ENCODE measurements around the gene ABCA2. TPM values are rescaled to one million over a fixed set of nuclear protein-coding genes. Genes with fewer than 3 reads are reported as not detected.

ABCA2 gene
- total and polyA plus RNA-seq, 9 of the 15 experiments (the other 6 are each of a cell fraction or from before 2014, with no cell fraction given) = 0.69 to 16.3 (median 6.1) TPM; not detected in 2

- H3K4me1 ChIP-seq (replicated peaks in 1 of 2; ENCODE audit: control insufficient read depth in 2 of 2, insufficient read depth in 2 of 2, low read length in 2 of 2) = peaks cover 30 to 69% of the 10 kb centered on the region in 2 experiments
- peaks cover 18% of the 10 kb centered on the region for H3K79me2 ChIP-seq (ENCODE audit: control insufficient read depth, insufficient read depth, low read length)
- no peaks in the 10 kb centered on the region for H3K9me1 ChIP-seq (ENCODE audit: control insufficient read depth, insufficient read depth, low read length)
- H4K20me1 ChIP-seq (replicated peaks; ENCODE audit: control insufficient read depth, insufficient read depth, low read length) = no peaks in the 10 kb centered on the region
- no peaks in the 10 kb centered on the region for H3K27me3 ChIP-seq (ENCODE audit: control insufficient read depth in 2 of 2, insufficient read depth in 2 of 2, low read length in 2 of 2)
- H3K9ac ChIP-seq (ENCODE audit: insufficient read depth in 1 of 2, low read depth in 2 of 2, low read length in 2 of 2) = peak overlapping the region; percentile 79 to 97
- ATAC-seq (no peak), DNase-seq (ENCODE audit: extremely low read depth in 1 of 4, low spot score in 3 of 4) (no peak), FAIRE-seq (no peak)
- intact Hi-C loops (cut with micrococcal nuclease) (loop anchor here (5.0 kb wide), 1 partner anchor 46 kb away; the partner anchor contains the start of gene C8G), in situ Hi-C loops (cut with MboI) (no loop called here)
- BruUV-seq (replicated peaks) = no TSS peak
- H2AFZ ChIP-seq (ENCODE audit: low read depth, low read length) = peak overlapping the region; percentile 89; the same call in 1 of the 2 replicates
- ChIA-PET POLR2A (interaction anchor here (0.6 to 1.3 kb wide), 10 partner anchors 8 to 163 kb away, joined by 3 to 6 read pairs (median 4); no protein-coding TSS in a partner anchor), CTCF (ENCODE audit: low intra/inter-chr PET ratio) (no interaction called here)
- WGBS (ENCODE audit: insufficient coverage, low coverage, missing lambda C conversion rate) = 6% methylated on average over 17 of the region's 18 CpGs
- peaks cover 6% of the 10 kb centered on the region for H3K9me3 ChIP-seq (replicated peaks; ENCODE audit: control insufficient read depth, insufficient read depth, low read depth, low read length)
- H3K4me2 ChIP-seq (ENCODE audit: insufficient read depth, low read length) = peak overlapping the region; percentile 83
- H3K4me3 ChIP-seq = peak overlapping the region; percentile 87
- peak overlapping the region; percentile 89 for H3K27ac ChIP-seq (ENCODE audit: extremely low read depth, low read depth, low read length)
- H3K36me3 ChIP-seq (ENCODE audit: control insufficient read depth, insufficient read depth, low read length) = peaks cover 22% of the 10 kb centered on the region; the same call in 1 of the 3 replicates
- TF ChIP-seq ZNF140 (CRISPR knock-in tag; IDR thresholded peaks at IDR 0.05) (no peak), PCBP1 (IDR thresholded peaks at IDR 0.05; ENCODE audit: low read depth, low read length, poor library complexity, severe bottlenecking) (peak; percentile 12), KLF6 (CRISPR knock-in tag; IDR thresholded peaks at IDR 0.05; ENCODE audit: borderline replicate concordance) (no peak), ZNF263 (CRISPR knock-in tag; IDR thresholded peaks at IDR 0.05; ENCODE audit: borderline replicate concordance) (peak; percentile 91), TEAD1 (CRISPR knock-in tag; IDR thresholded peaks at IDR 0.05) (no peak), FIP1L1 (IDR thresholded peaks at IDR 0.05; ENCODE audit: low read depth, low read length, poor library complexity, severe bottlenecking) (peak; percentile 11), XRCC5 (IDR thresholded peaks at IDR 0.05; ENCODE audit: low read depth, low read length) (no peak), BRD9 (IDR thresholded peaks at IDR 0.05; ENCODE audit: low read depth, partially characterized antibody) (no peak), MTF1 (CRISPR knock-in tag; IDR thresholded peaks at IDR 0.05; ENCODE audit: borderline replicate concordance) (no peak), HLTF (IDR thresholded peaks at IDR 0.05) (no peak), KHSRP (IDR thresholded peaks at IDR 0.05) (no peak), POLR3A (IDR thresholded peaks at IDR 0.05; ENCODE audit: borderline replicate concordance, extremely low read depth, insufficient read depth, insufficient read length) (no peak), KDM1A (IDR thresholded peaks at IDR 0.05) (no peak), ZNF431 (CRISPR knock-in tag; IDR thresholded peaks at IDR 0.05) (peak; percentile 0; the same call in 1 of the 2 replicates)
- TF ChIP-seq, protein P1, sequence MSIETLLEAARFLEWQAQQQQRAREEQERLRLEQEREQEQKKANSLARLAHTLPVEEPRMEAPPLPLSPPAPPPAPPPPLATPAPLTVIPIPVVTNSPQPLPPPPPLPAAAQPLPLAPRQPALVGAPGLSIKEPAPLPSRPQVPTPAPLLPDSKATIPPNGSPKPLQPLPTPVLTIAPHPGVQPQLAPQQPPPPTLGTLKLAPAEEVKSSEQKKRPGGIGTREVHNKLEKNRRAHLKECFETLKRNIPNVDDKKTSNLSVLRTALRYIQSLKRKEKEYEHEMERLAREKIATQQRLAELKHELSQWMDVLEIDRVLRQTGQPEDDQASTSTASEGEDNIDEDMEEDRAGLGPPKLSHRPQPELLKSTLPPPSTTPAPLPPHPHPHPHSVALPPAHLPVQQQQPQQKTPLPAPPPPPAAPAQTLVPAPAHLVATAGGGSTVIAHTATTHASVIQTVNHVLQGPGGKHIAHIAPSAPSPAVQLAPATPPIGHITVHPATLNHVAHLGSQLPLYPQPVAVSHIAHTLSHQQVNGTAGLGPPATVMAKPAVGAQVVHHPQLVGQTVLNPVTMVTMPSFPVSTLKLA (conservative IDR thresholded peaks at IDR 0.05) = 0 out of 4 replicates have a peak, but pooled peaks of 1 of the 2 experiments have one; percentile 10
- TF ChIP-seq, protein P2, sequence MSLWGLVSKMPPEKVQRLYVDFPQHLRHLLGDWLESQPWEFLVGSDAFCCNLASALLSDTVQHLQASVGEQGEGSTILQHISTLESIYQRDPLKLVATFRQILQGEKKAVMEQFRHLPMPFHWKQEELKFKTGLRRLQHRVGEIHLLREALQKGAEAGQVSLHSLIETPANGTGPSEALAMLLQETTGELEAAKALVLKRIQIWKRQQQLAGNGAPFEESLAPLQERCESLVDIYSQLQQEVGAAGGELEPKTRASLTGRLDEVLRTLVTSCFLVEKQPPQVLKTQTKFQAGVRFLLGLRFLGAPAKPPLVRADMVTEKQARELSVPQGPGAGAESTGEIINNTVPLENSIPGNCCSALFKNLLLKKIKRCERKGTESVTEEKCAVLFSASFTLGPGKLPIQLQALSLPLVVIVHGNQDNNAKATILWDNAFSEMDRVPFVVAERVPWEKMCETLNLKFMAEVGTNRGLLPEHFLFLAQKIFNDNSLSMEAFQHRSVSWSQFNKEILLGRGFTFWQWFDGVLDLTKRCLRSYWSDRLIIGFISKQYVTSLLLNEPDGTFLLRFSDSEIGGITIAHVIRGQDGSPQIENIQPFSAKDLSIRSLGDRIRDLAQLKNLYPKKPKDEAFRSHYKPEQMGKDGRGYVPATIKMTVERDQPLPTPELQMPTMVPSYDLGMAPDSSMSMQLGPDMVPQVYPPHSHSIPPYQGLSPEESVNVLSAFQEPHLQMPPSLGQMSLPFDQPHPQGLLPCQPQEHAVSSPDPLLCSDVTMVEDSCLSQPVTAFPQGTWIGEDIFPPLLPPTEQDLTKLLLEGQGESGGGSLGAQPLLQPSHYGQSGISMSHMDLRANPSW (CRISPR knock-in tag; IDR thresholded peaks at IDR 0.05) = 0 out of 2 replicates have a peak, but pooled peaks have one; percentile 5
Observed at GRCh38 chr9:136992819-136993369, 35.1 kb downstream of the ABCA2 start.
